ENCODE data around the gene IMPA2. TPM values are rescaled to one million over a fixed set of nuclear protein-coding genes. Genes with fewer than 3 reads are reported as not detected.

IMPA2 gene
- total and polyA plus RNA-seq, 2 of the 13 experiments (the other 11 are each of a cell fraction or from before 2014, with no cell fraction given): 37.8 to 71.8 TPM

DNA sequence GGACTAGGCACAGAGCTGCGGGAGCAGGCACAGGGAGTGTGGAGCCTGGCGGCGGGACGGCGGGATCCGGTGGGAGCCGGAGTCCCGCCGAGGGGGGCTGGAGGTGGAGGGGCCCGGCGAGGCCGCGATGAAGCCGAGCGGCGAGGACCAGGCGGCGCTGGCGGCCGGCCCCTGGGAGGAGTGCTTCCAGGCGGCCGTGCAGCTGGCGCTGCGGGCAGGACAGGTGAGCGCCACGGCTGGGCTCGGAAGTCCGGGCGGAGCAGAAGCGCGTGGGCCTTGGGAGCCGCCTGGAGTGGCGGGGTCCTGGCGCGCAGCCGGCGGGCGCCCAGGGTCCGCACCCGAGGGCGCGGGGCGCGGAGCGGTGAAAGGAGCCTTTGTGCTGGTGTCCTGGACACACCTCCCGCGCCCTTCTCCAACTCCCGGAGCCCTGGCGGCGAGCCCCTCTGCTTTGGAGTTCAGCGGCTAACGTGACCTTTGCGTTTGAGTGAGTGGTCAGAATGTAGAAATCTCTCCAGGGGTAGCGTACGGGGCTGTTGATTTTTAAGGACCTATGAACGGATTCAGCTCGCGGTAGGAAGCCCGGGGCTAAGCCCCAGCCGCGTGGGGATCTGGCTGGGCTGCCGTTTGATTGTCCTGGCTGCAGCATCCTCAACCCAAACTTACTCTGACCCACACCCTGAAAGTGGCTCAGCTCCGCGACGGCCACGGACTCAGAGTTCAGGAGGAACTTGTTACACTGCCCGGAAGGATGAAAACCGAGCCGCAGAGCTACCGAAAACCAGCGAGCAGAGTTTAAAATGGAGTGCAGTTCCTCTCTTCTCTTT, 448 bp downstream of the IMPA2 start (continued):
- TF ChIP-seq KDM5A (IDR thresholded peaks at IDR 0.05; ENCODE audit: borderline replicate concordance, low read length): 0 out of 2 replicates have a peak, but pooled peaks have one; percentile 4
- TF ChIP-seq ZNF75D (CRISPR knock-in tag; IDR thresholded peaks at IDR 0.05; ENCODE audit: borderline replicate concordance): no peak
- peak; percentile 91 for TF ChIP-seq RBFOX2 (IDR thresholded peaks at IDR 0.05; ENCODE audit: low read depth, low read length)
- TF ChIP-seq NR1H2 (CRISPR knock-in tag; IDR thresholded peaks at IDR 0.05; ENCODE audit: borderline replicate concordance, low read depth): peak; percentile 49; the same call in 1 of the 2 replicates
- no peak for TF ChIP-seq CHD4 (IDR thresholded peaks at IDR 0.05; ENCODE audit: borderline replicate concordance, low read length)
- TF ChIP-seq EP300 (IDR thresholded peaks at IDR 0.05; ENCODE audit: low read depth in 2 of 2, low read length in 2 of 2): peak in 1 of 2 experiments; percentile 60; a peak in 2 of 4 replicates
- TF ChIP-seq EP300 (CRISPR knock-in tag; IDR thresholded peaks at IDR 0.05; ENCODE audit: borderline replicate concordance): no peak
- TF ChIP-seq, protein P1, sequence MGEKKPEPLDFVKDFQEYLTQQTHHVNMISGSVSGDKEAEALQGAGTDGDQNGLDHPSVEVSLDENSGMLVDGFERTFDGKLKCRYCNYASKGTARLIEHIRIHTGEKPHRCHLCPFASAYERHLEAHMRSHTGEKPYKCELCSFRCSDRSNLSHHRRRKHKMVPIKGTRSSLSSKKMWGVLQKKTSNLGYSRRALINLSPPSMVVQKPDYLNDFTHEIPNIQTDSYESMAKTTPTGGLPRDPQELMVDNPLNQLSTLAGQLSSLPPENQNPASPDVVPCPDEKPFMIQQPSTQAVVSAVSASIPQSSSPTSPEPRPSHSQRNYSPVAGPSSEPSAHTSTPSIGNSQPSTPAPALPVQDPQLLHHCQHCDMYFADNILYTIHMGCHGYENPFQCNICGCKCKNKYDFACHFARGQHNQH (CRISPR knock-in tag; IDR thresholded peaks at IDR 0.05): 0 out of 2 replicates have a peak, but pooled peaks have one; percentile 12
- no peak for TF ChIP-seq ZZZ3 (CRISPR knock-in tag; IDR thresholded peaks at IDR 0.05; ENCODE audit: borderline replicate concordance)
- 0 out of 2 replicates have a peak, but pooled peaks have one; percentile 30 for TF ChIP-seq ZSCAN12 (CRISPR knock-in tag; IDR thresholded peaks at IDR 0.05)

DNA sequence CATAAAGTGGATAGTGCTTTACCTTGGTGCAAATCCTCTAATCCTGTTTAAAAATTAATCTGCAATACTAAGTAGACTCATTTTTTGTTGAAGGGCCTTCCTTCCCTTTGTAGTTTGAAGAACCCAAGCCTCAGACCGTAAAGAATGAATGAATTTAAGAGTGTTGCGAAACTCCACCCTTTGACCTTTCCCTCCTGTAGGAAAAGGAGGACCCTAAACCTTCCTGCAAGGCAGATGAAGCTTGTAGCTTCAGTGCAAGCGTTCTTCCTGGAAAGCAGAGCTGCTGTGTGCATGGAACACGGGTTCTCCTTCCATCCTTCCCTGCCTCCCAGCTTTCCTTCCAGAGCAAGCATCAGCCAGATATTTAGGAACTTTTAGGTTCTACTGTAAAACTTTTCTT, 1.7 kb downstream of the IMPA2 start:
- H3K4me1 ChIP-seq (ENCODE audit: insufficient read depth, low read length): peaks cover 63% of the 10 kb centered on the region
- DNase-seq (ENCODE audit: low spot score): peak; percentile 24
- peaks cover 5% of the 10 kb centered on the region; the same call in 1 of the 2 replicates for H4K20me1 ChIP-seq (ENCODE audit: insufficient read depth, low read length)
- peak overlapping the region; percentile 72 to 79 (median 78) for H3K4me3 ChIP-seq (replicated peaks in 1 of 3; ENCODE audit: insufficient read depth in 1 of 3, low read depth in 2 of 3, low read length in 3 of 3)
- in situ Hi-C loops (cut with HindIII; ENCODE audit: extremely low pct_ligation_motif_present, low pct_unique_long_range_greater_than_20kb): no loop called here
- ChIA-PET CTCF (ENCODE audit: low intra/inter-chr PET ratio, low total read pairs) (no interaction called here), POLR2A (interaction anchor here (1.2 to 5.8 kb wide), 3 partner anchors 12 to 142 kb away, joined by 3 to 328 read pairs (median 69); no protein-coding TSS in a partner anchor)
- 9% methylated on average over 4 of the region's 4 CpGs for WGBS (ENCODE audit: low lambda C conversion rate)
- peak; percentile 85 for FAIRE-seq
- H3K79me2 ChIP-seq (ENCODE audit: insufficient read depth, low read length): peaks cover 32% of the 10 kb centered on the region
- ATAC-seq: no peak
- intact Hi-C loops (cut with micrococcal nuclease; ENCODE audit: unreplicated experiment): loop anchor here (1.0 kb wide), 2 partner anchors 12 to 45 kb away; no protein-coding TSS in a partner anchor
- peak overlapping the region; percentile 100 for H3K27ac ChIP-seq (ENCODE audit: extremely low read length, insufficient read depth, low read length)
- peak overlapping the region; percentile 87 for H3K4me2 ChIP-seq (ENCODE audit: low read depth, low read length)
- no peak overlapping the region for H2AFZ ChIP-seq (ENCODE audit: low read length)
- peaks cover 0 to 5% of the 10 kb centered on the region in 2 experiments; a peak in 1 of 5 replicates for H3K36me3 ChIP-seq (replicated peaks in 1 of 2; ENCODE audit: control insufficient read depth in 1 of 2, insufficient read depth in 2 of 2, low read length in 2 of 2)
- H3K27me3 ChIP-seq (ENCODE audit: control insufficient read depth in 1 of 2, insufficient read depth in 2 of 2, low read length in 2 of 2): no peaks in the 10 kb centered on the region
- BruUV-seq (replicated peaks): TSS peak; percentile 54
- no peaks in the 10 kb centered on the region for H3K9me3 ChIP-seq (ENCODE audit: low read length)
- peak overlapping the region; percentile 98 for H3K9ac ChIP-seq (ENCODE audit: insufficient read depth, low read depth, low read length)
- TF ChIP-seq BRCA1 (CRISPR knock-in tag; IDR thresholded peaks at IDR 0.05) (no peak), NAIF1 (CRISPR knock-in tag; IDR thresholded peaks at IDR 0.05; ENCODE audit: borderline replicate concordance) (no peak), SSRP1 (CRISPR knock-in tag; IDR thresholded peaks at IDR 0.05) (no peak), ZMYM4 (CRISPR knock-in tag; IDR thresholded peaks at IDR 0.05) (no peak), ZNF350 (CRISPR knock-in tag; IDR thresholded peaks at IDR 0.05; ENCODE audit: borderline replicate concordance, low read depth) (no peak), PRPF4 (IDR thresholded peaks at IDR 0.05; ENCODE audit: low read depth, low read length, poor library complexity, severe bottlenecking) (no peak)
- TF ChIP-seq, protein P2, sequence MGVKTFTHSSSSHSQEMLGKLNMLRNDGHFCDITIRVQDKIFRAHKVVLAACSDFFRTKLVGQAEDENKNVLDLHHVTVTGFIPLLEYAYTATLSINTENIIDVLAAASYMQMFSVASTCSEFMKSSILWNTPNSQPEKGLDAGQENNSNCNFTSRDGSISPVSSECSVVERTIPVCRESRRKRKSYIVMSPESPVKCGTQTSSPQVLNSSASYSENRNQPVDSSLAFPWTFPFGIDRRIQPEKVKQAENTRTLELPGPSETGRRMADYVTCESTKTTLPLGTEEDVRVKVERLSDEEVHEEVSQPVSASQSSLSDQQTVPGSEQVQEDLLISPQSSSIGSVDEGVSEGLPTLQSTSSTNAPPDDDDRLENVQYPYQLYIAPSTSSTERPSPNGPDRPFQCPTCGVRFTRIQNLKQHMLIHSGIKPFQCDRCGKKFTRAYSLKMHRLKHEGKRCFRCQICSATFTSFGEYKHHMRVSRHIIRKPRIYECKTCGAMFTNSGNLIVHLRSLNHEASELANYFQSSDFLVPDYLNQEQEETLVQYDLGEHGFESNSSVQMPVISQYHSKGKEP (CRISPR knock-in tag; IDR thresholded peaks at IDR 0.05): no peak

Data from HepG2 (cell line).